Measurements from ENCODE around the gene IL17RA.

Gene IL17RA

DNA sequence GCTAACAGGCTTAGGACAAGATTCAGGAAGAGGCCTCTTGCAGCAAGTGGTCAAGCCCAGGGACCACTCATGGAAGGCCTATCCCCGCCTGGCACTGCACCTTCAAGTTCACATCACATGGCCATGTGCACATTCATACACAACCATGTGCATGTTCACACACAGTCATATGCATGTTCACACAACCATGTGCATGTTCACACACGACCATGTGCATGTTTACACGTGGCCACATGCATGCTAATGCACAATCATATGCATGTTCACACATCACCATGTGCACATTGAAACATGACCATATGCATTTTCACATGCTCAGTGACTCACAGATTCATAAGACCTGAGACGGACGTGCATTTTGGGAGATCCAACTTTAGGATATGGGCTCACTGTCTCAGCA lies 28.7 kb upstream of the IL17RA start:
- DNase-seq (ENCODE audit: low spot score) = no peak
- TF ChIP-seq, protein P1, sequence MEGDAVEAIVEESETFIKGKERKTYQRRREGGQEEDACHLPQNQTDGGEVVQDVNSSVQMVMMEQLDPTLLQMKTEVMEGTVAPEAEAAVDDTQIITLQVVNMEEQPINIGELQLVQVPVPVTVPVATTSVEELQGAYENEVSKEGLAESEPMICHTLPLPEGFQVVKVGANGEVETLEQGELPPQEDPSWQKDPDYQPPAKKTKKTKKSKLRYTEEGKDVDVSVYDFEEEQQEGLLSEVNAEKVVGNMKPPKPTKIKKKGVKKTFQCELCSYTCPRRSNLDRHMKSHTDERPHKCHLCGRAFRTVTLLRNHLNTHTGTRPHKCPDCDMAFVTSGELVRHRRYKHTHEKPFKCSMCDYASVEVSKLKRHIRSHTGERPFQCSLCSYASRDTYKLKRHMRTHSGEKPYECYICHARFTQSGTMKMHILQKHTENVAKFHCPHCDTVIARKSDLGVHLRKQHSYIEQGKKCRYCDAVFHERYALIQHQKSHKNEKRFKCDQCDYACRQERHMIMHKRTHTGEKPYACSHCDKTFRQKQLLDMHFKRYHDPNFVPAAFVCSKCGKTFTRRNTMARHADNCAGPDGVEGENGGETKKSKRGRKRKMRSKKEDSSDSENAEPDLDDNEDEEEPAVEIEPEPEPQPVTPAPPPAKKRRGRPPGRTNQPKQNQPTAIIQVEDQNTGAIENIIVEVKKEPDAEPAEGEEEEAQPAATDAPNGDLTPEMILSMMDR (IDR thresholded peaks at IDR 0.05; ENCODE audit: extremely low read depth, insufficient read depth, missing control alignments) = no peak
- in situ Hi-C loops (cut with MboI; ENCODE audit: low pct_unique_long_range_greater_than_20kb, low sequenced_read_pairs, unreplicated experiment) = loop anchor here (10.0 kb wide), 1 partner anchor 141 kb away; no protein-coding TSS in a partner anchor

DNA sequence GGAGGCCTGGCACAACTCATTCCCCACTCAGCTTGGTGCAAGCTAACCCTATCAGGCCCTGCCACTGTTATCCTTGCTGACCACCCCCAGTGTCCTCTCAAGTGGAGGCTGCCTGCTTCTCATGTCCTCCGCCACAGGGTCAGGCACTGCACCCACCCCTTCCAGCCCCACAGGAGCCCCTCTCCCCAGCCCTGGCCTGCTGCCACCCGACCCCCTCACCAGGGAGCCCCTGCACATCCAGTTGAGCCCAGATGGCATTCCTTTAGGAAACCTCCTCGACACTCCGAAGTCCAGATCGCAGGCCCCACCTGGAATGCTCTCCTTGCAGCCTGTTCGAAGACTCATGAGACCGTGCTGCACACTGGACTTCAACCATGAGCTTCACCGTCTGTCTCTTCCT lies 28.0 kb upstream of the IL17RA start:
- in situ Hi-C loops (cut with MboI; ENCODE audit: low pct_unique_long_range_greater_than_20kb, low sequenced_read_pairs, unreplicated experiment) = loop anchor here (10.0 kb wide), 1 partner anchor 142 kb away; no protein-coding TSS in a partner anchor
- DNase-seq (ENCODE audit: low spot score) = no peak
- TF ChIP-seq, protein P1 (IDR thresholded peaks at IDR 0.05; ENCODE audit: extremely low read depth, insufficient read depth, missing control alignments) = no peak

DNA sequence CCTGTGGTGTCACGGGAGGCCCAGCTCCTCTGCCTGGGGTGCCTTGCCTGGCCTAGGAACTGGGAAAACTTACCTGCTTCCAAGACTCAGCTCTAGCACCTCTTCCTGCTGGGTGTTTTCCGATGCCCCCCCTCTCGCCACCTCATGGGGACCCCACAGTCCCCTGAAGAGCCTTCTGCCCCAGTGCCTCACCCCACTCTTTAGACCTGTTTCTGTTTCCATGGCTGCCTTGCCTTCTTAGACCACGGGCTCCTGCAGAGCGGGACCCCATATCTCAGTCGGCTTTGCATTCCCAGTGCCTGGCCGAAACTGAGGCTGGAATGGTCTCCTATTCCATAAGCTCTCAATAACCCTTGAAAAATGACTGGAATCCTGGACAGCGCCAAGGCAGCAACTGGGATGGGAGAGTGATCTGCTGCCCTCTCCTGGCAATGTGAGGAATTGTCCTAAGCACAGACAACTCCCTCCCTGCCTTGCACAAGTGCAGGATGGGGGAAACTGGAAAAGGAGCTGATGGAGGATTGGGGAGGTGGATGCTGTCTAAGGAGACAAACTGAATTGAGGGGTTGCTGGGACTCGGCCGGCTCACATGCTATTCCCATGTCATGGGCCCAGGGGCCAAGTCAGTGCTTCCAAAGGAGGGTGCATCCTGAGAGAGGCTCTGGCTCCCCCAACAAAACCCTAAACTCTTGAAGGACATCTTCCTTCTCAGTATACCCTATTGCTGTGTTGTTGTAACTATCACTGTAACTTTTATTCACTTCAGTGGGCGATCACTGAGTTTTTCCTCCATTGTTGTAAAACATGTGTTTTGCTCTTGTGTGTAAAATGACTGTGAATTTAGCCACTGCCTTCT lies 26.6 kb upstream of the IL17RA start:
- peak; percentile 70 for DNase-seq (ENCODE audit: low spot score)
- in situ Hi-C loops (cut with MboI; ENCODE audit: low pct_unique_long_range_greater_than_20kb, low sequenced_read_pairs, unreplicated experiment) = loop anchor here (10.0 kb wide), 1 partner anchor 143 kb away; no protein-coding TSS in a partner anchor
- TF ChIP-seq, protein P1 (IDR thresholded peaks at IDR 0.05; ENCODE audit: extremely low read depth, insufficient read depth, missing control alignments) = peak; percentile 84

DNA sequence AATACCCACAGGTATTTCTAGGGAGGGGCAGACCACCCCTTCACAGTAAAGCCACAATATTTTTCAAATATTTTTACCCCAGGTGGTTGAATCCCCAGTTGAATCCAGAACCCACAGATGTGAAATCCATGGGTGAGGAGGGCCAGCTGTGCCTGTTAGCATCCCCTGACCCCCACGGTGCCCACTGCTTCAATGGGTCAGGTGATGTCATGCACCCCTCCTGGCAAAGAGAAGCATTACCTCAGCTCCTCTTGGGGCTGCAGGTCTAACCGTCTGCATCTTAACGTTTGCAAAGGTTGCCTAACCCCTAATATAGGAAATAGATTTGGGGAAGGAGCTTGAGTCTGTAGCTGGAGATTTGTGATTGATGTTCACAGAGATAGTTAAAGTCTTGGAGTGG lies 24.7 kb upstream of the IL17RA start:
- no peak for DNase-seq (ENCODE audit: low spot score)
- TF ChIP-seq, protein P1 (IDR thresholded peaks at IDR 0.05; ENCODE audit: extremely low read depth, insufficient read depth, missing control alignments) = no peak
- in situ Hi-C loops (cut with MboI; ENCODE audit: low pct_unique_long_range_greater_than_20kb, low sequenced_read_pairs, unreplicated experiment) = no loop called here

DNA sequence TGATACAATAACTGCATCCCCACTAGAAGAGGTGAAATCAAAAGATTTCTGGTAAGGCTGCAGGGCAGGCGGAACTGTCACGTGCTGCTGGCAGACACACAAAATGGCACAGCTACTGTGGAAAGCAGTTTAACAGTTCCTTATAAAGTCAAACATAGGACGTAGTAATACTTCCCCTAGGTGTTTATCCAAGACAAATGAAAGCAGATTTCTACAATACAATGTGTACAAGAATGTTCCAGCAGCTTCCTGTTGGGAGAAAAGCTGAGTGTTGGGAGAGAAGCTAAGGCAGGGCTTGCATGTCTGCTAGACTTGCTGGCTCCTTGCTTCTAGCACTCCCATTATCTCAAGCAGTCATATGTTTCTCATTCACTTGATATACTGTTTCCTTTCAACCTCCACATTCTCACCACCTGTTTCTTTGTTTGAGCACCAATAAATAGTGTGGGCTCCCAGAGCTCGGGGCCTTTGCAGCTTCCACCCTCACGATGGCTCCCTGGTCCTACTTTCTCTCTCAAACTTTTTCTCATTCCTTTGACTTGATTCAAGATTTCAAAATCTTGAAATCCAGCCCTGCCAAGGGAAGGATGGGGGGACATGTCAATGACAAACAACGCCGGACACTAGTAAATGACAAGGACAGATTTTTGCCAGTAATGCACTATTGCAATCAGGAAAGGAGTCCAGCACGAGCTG lies 21.2 kb upstream of the IL17RA start:
- TF ChIP-seq, protein P1 (IDR thresholded peaks at IDR 0.05; ENCODE audit: extremely low read depth, insufficient read depth, missing control alignments) = no peak
- in situ Hi-C loops (cut with MboI; ENCODE audit: low pct_unique_long_range_greater_than_20kb, low sequenced_read_pairs, unreplicated experiment) = no loop called here
- no peak for DNase-seq (ENCODE audit: low spot score)

DNA sequence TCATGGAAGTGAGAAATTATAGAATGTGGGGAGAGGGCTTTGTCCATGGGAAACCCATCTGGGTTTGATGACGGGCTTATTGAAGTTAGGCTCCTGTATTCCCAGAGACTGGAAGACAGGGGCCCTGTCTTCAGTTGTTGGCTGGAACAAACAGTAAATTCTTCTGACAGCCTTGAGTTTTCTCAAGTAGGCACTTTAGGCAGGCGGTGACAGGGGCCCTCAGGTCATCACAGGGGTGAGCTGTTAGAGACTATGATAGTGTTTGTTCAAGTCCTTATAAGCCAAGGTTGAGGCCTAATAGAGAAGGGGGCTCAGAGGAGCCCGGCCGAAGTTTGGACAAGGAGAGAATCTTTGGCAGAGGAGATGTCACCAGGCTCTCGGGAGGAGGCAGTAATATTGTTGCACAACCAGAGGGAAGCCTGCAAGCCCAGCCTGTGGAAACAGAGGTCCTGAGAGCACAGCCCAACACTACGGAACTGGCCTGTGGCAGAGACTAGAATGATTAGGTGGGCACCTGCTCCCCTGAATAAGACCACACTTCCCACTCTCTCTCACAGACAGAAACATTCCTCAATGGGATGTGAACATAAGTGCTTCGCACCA lies 20.2 kb upstream of the IL17RA start:
- in situ Hi-C loops (cut with MboI; ENCODE audit: low pct_unique_long_range_greater_than_20kb, low sequenced_read_pairs, unreplicated experiment) = no loop called here
- TF ChIP-seq, protein P1 (IDR thresholded peaks at IDR 0.05; ENCODE audit: extremely low read depth, insufficient read depth, missing control alignments) = no peak
- no peak for DNase-seq (ENCODE audit: low spot score)

Measured in GM13977 (cell line).